ENCODE data around the gene IL22. TPM values are rescaled to one million over a fixed set of nuclear protein-coding genes. Genes with fewer than 3 reads are reported as not detected.

IL22 gene
- polyA plus RNA-seq, 1 experiment: not detected

DNA sequence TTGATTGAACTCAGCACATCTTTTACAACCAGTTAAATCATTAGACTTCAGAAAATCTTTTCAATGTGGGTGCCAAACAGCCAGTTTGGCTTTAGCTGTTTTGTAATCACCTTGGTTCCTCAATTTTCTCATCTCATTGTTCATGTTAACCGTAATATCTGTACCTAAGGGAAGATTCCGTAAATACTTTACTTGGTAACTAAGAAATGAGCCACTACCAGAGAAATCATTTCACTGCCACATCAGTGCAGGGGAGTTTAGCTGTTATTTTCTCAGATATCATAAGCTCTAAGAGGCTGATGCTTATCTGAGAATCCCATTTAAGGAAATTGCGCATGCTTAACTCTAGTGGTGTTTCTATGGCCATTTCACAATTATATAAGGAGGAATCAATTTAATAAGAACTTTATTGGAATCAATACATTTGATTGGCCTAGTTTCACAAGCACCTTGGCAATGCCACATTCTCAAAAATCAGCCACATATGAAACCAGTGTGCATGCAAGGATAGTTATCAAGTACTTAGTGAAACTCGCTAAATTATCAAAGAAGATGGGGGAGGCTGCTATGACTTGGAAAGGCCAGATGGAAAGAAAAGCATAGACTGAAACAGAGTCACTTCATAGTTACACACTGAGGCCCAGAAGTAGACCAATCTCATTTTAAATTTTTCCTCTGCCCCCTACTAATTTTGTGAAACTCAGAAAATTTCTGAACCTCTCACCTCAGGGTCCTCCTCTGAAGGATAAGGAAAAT, 28.1 kb upstream of the IL22 start:
- H3K27me3 ChIP-seq (ENCODE audit: control insufficient read depth, insufficient read depth, low read length): peaks cover 2% of the 10 kb centered on the region; the same call in 1 of the 2 replicates
- ChIA-PET POLR2A (interaction anchor here (0.6 kb wide), 1 partner anchor 9 kb away, joined by 3 read pairs; no protein-coding TSS in a partner anchor), CTCF (no interaction called here)
- TF ChIP-seq, protein P1, sequence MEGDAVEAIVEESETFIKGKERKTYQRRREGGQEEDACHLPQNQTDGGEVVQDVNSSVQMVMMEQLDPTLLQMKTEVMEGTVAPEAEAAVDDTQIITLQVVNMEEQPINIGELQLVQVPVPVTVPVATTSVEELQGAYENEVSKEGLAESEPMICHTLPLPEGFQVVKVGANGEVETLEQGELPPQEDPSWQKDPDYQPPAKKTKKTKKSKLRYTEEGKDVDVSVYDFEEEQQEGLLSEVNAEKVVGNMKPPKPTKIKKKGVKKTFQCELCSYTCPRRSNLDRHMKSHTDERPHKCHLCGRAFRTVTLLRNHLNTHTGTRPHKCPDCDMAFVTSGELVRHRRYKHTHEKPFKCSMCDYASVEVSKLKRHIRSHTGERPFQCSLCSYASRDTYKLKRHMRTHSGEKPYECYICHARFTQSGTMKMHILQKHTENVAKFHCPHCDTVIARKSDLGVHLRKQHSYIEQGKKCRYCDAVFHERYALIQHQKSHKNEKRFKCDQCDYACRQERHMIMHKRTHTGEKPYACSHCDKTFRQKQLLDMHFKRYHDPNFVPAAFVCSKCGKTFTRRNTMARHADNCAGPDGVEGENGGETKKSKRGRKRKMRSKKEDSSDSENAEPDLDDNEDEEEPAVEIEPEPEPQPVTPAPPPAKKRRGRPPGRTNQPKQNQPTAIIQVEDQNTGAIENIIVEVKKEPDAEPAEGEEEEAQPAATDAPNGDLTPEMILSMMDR (IDR thresholded peaks at IDR 0.05; ENCODE audit: insufficient read depth, low read depth, low read length): no peak
- no peak for DNase-seq (ENCODE audit: low read depth)
- no peak overlapping the region for H3K4me3 ChIP-seq (ENCODE audit: low read depth, low read length)
- no peaks in the 10 kb centered on the region for H3K36me3 ChIP-seq (ENCODE audit: control insufficient read depth, insufficient read depth, low read length)

DNA sequence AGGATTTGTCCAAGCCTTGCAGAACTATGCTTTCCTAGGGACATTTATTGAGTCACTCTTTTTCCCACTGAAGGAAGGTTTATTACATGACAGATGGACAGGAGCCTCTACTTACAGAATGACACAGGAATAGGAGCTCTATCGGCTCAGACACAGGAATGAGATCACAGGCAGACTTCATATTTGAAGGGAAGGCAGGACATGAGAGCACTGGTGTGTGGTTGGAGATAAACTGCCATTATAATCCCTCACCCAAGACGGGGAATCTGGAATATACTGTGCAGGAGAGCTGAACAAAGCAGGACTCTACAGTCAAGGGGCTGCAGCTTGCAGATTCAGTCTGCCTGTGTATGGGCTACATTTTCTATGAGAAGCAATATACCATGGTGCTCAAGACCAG, 26.8 kb upstream of the IL22 start:
- H3K4me3 ChIP-seq (ENCODE audit: low read depth, low read length): no peak overlapping the region
- POLR2A ChIA-PET: no interaction called here
- H3K27me3 ChIP-seq (ENCODE audit: control insufficient read depth, insufficient read depth, low read length): peaks cover 2% of the 10 kb centered on the region; the same call in 1 of the 2 replicates
- CTCF ChIA-PET: interaction anchor here (0.6 to 0.8 kb wide), 2 partner anchors 11 to 27 kb away, joined by 3 read pairs; partner anchors contain the start of gene IL22
- H3K36me3 ChIP-seq (ENCODE audit: control insufficient read depth, insufficient read depth, low read length): no peaks in the 10 kb centered on the region
- no peak for DNase-seq (ENCODE audit: low read depth)
- TF ChIP-seq, protein P1 (IDR thresholded peaks at IDR 0.05; ENCODE audit: insufficient read depth, low read depth, low read length): no peak

DNA sequence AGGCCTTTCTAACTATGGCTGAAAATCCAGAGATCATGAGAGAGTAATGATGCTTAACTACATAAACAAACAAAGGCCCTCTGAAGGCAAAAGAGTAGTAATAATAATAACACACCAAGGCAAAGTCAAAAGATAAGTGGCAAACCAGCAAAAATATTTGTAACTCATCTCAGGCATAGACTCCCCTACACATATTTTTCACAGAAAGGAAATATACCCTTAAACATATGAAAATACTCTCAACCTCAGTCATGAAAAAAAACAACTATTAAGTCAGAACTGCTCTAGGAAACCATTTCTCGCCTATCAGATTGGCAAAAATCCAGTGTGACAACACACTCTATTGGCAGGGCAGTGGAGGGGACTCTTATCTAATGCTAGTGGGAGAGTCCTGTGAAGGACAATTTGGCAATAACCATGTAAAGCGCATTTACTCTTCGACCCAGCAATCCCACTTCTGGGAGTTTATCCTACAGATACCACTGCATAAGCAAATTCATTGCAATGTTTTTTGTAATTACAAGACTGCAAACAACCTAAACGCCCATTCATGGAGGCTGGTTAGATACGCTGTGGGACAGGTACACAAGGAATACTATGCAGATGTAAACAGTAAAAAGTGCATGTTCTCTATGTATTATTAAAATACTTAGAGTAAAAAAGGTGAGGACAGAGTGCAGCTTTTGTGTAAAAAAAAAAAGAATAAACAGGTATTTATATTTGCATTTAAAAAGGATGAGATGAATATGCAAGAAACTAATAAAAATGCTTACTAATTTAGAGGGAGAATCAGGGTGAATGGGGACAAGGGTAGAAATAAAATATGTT, 26.0 kb upstream of the IL22 start:
- H3K27me3 ChIP-seq (ENCODE audit: control insufficient read depth, insufficient read depth, low read length): peaks cover 2% of the 10 kb centered on the region; the same call in 1 of the 2 replicates
- ChIA-PET CTCF (interaction anchor here (0.8 kb wide), 1 partner anchor 12 kb away, joined by 3 read pairs; no protein-coding TSS in a partner anchor), POLR2A (no interaction called here)
- H3K36me3 ChIP-seq (ENCODE audit: control insufficient read depth, insufficient read depth, low read length): no peaks in the 10 kb centered on the region
- no peak for DNase-seq (ENCODE audit: low read depth)
- TF ChIP-seq, protein P1 (IDR thresholded peaks at IDR 0.05; ENCODE audit: insufficient read depth, low read depth, low read length): no peak
- no peak overlapping the region for H3K4me3 ChIP-seq (ENCODE audit: low read depth, low read length)

DNA sequence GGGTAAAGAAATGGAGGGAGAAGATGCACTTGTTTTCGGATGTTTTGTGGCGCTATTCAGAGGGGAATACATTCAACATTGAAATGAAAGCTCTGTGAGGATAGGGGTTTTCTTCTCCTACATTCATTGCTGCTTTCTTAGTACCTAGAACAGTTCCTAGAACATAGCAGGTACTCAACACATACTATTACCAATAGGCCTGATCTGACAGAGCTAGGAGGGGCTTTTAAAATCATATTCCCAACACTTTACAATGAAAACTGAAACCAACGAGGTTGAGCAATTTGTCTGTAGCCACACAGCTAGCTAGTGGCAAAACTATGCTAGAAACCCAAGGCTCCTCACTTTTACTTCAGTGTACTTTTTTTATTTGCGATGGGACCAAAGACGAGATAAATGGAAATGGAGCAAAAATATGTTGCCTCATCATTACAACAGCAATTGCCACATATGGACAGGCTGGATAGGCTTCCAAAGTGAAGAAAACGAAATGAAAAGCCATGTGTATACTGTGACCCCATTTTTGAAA, 23.1 kb upstream of the IL22 start:
- no peak for DNase-seq (ENCODE audit: low read depth)
- H3K4me3 ChIP-seq (ENCODE audit: low read depth, low read length): no peak overlapping the region
- H3K36me3 ChIP-seq (ENCODE audit: control insufficient read depth, insufficient read depth, low read length): no peaks in the 10 kb centered on the region
- ChIA-PET CTCF (interaction anchor here (0.6 to 1.7 kb wide), 4 partner anchors 12 to 53 kb away, joined by 3 to 7 read pairs (median 3); no protein-coding TSS in a partner anchor), POLR2A (no interaction called here)
- TF ChIP-seq, protein P1 (IDR thresholded peaks at IDR 0.05; ENCODE audit: insufficient read depth, low read depth, low read length): no peak
- peaks cover 2% of the 10 kb centered on the region; the same call in 1 of the 2 replicates for H3K27me3 ChIP-seq (ENCODE audit: control insufficient read depth, insufficient read depth, low read length)

DNA sequence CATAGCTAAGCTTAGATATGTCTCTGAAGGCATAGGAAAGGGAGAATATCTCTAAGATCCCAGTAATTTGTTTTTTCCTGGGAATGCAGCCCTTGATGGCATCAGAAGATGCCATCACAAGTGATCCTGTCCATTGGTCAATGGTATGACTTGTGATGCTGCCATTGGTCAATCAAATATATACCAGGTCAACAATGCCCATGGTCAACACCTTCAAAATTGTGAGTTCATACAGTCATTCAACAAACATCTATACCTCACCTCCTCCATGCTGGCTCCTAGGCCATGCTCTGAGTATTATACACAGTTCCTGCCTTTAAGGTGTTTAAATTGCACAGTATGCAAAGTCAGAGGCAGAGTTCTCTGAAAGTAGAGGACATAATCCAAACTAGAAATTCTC, 19.3 kb upstream of the IL22 start:
- ChIA-PET CTCF (no interaction called here), POLR2A (no interaction called here)
- no peak for DNase-seq (ENCODE audit: low read depth)
- no peak overlapping the region for H3K4me3 ChIP-seq (ENCODE audit: low read depth, low read length)
- TF ChIP-seq, protein P1 (IDR thresholded peaks at IDR 0.05; ENCODE audit: insufficient read depth, low read depth, low read length): no peak
- H3K36me3 ChIP-seq (ENCODE audit: control insufficient read depth, insufficient read depth, low read length): no peaks in the 10 kb centered on the region
- H3K27me3 ChIP-seq (ENCODE audit: control insufficient read depth, insufficient read depth, low read length): peaks cover under 1% of the 10 kb centered on the region; the same call in 1 of the 2 replicates

Data from BJ (cell line).